Measurements from ENCODE around the gene VWA5A. TPM values are rescaled to one million over a fixed set of nuclear protein-coding genes. Genes with fewer than 3 reads are reported as not detected.
"Not testable (repeated sequence)": the region's sequence is repeated elsewhere in the genome, so short reads cannot be mapped to it uniquely, and the experiment has no call there.

Gene VWA5A
- total RNA-seq, 1 donor from 2014 or later = 6.1 TPM

- Mint-ChIP-seq H3K4me1 (no peaks in the 10 kb centered on the region), H3K36me3 (ENCODE audit: low read depth) (no peaks in the 10 kb centered on the region), H3K27ac (ENCODE audit: unreplicated experiment) (no peak overlapping the region), H3K9me3 (no peaks in the 10 kb centered on the region), H3K4me3 (no peak overlapping the region), H3K27me3 (ENCODE audit: low read depth) (peaks cover 6% of the 10 kb centered on the region)
- DNase-seq (ENCODE audit: low read depth, low spot score) = no peak
- TF ChIP-seq, protein P1, sequence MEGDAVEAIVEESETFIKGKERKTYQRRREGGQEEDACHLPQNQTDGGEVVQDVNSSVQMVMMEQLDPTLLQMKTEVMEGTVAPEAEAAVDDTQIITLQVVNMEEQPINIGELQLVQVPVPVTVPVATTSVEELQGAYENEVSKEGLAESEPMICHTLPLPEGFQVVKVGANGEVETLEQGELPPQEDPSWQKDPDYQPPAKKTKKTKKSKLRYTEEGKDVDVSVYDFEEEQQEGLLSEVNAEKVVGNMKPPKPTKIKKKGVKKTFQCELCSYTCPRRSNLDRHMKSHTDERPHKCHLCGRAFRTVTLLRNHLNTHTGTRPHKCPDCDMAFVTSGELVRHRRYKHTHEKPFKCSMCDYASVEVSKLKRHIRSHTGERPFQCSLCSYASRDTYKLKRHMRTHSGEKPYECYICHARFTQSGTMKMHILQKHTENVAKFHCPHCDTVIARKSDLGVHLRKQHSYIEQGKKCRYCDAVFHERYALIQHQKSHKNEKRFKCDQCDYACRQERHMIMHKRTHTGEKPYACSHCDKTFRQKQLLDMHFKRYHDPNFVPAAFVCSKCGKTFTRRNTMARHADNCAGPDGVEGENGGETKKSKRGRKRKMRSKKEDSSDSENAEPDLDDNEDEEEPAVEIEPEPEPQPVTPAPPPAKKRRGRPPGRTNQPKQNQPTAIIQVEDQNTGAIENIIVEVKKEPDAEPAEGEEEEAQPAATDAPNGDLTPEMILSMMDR (conservative IDR thresholded peaks at IDR 0.05) = no peak
Observed at GRCh38 chr11:124153821-124154220, 38.6 kb downstream of the VWA5A start.

DNA sequence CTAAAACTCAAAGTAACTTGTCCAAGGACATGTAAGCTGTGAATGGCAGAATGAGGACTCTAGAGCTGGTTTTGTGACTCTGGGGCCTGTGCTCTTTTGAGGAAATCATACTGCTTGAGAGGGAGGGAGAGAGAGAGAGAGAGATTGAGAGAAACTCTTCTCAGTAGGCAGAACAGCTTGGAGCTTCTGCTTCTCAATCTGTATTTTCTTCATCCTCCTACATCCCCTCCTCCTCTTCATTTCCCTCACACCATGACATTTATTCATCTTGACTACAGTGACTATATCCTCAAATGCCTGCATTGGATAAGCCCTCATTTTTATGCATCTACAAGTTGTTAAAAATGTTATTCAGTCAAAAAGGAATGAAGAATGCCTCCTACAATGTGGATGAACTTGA, 44.2 kb downstream of the VWA5A start:
- H3K27me3 Mint-ChIP-seq (ENCODE audit: low read depth) = peaks cover 5% of the 10 kb centered on the region
- no peak overlapping the region for H3K27ac Mint-ChIP-seq (ENCODE audit: unreplicated experiment)
- H3K36me3 Mint-ChIP-seq (ENCODE audit: low read depth) = no peaks in the 10 kb centered on the region

GRCh38 chr11:124160986-124161385, 45.7 kb downstream of the VWA5A start:
- no peak overlapping the region for H3K4me3 Mint-ChIP-seq
- H3K36me3 Mint-ChIP-seq (ENCODE audit: low read depth) = no peaks in the 10 kb centered on the region
- H3K9me3 Mint-ChIP-seq = no peaks in the 10 kb centered on the region
- no peak overlapping the region for H3K27ac Mint-ChIP-seq (ENCODE audit: unreplicated experiment)
- no peak for DNase-seq (ENCODE audit: low read depth, low spot score)
- H3K27me3 Mint-ChIP-seq (ENCODE audit: low read depth) = no peaks in the 10 kb centered on the region
- H3K4me1 Mint-ChIP-seq = no peaks in the 10 kb centered on the region
- TF ChIP-seq, protein P1 (conservative IDR thresholded peaks at IDR 0.05) = no peak

More for the DNA sequence above, 44.2 kb downstream of the VWA5A start:
- TF ChIP-seq, protein P1 (conservative IDR thresholded peaks at IDR 0.05) = no peak
- DNase-seq (ENCODE audit: low read depth, low spot score) = no peak
- H3K4me1 Mint-ChIP-seq = no peaks in the 10 kb centered on the region
- H3K9me3 Mint-ChIP-seq = no peaks in the 10 kb centered on the region
- H3K4me3 Mint-ChIP-seq = no peak overlapping the region

- Mint-ChIP-seq H3K9me3 (peaks cover 3% of the 10 kb centered on the region), H3K4me1 (peaks cover 22% of the 10 kb centered on the region), H3K36me3 (ENCODE audit: low read depth) (no peaks in the 10 kb centered on the region), H3K4me3 (no peak overlapping the region), H3K27me3 (ENCODE audit: low read depth) (no peaks in the 10 kb centered on the region), H3K27ac (ENCODE audit: unreplicated experiment) (no peak overlapping the region)
- DNase-seq (ENCODE audit: low read depth, low spot score) = no peak
- TF ChIP-seq, protein P1 (conservative IDR thresholded peaks at IDR 0.05) = no peak
Observed at GRCh38 chr11:124167826-124168231, 52.6 kb downstream of the VWA5A start.

- Mint-ChIP-seq H3K4me1 (peaks cover 27% of the 10 kb centered on the region), H3K36me3 (ENCODE audit: low read depth) (no peaks in the 10 kb centered on the region), H3K27me3 (ENCODE audit: low read depth) (no peaks in the 10 kb centered on the region), H3K27ac (ENCODE audit: unreplicated experiment) (no peak overlapping the region), H3K4me3 (no peak overlapping the region), H3K9me3 (peaks cover 3% of the 10 kb centered on the region)
- TF ChIP-seq, protein P1 (conservative IDR thresholded peaks at IDR 0.05) = no peak
- DNase-seq (ENCODE audit: low read depth, low spot score) = no peak
Observed at GRCh38 chr11:124168796-124169195, 53.5 kb downstream of the VWA5A start.

GRCh38 chr11:124170315-124170714, 55.1 kb downstream of the VWA5A start:
- H3K27ac Mint-ChIP-seq (ENCODE audit: unreplicated experiment); H3K9me3 Mint-ChIP-seq; H3K27me3 Mint-ChIP-seq (ENCODE audit: low read depth); H3K4me3 Mint-ChIP-seq; H3K36me3 Mint-ChIP-seq (ENCODE audit: low read depth); DNase-seq (ENCODE audit: low read depth, low spot score): not testable (repeated sequence)
- H3K4me1 Mint-ChIP-seq = peaks cover 35% of the 10 kb centered on the region
